ENCODE measurements around the gene CA9.
"Not testable (repeated sequence)": the region's sequence is repeated elsewhere in the genome, so short reads cannot be mapped to it uniquely, and the experiment has no call there.

- not testable (repeated sequence) for TF ChIP-seq CTCF (IDR thresholded peaks at IDR 0.05); POLR2A (IDR thresholded peaks at IDR 0.05); POLR2AphosphoS5 (IDR thresholded peaks at IDR 0.05; ENCODE audit: insufficient read depth in 1 of 2, low read depth in 1 of 2)
Measured at GRCh38 chr9:35637427-35637955, 36.2 kb upstream of the CA9 start.

Measured in vagina (tissue), 2 donors.